ENCODE data around the gene GPR68.

Gene GPR68

DNA sequence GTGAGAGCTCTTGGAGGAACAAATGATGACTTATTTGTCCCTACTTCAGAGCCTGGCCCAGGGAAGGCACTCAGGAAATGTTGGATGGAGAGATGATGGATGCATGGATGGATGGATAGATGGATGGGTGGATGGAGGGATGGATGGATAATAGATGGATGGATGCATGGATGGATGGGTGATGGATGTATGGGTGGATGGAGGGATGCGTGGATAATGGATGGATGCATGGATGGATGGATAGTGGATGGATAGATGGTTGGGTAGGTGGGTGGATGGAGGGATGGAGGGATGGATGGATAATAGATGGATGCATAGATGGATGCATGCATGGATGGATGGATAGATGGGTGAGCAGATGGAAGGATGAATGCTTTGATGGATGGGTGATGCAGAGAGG is 23.2 kb downstream of the GPR68 start:
- H3K4me1 ChIP-seq (ENCODE audit: low read length) = no peaks in the 10 kb centered on the region
- no peak overlapping the region for H3K4me3 ChIP-seq (ENCODE audit: low read length)
- H3K4me2 ChIP-seq (ENCODE audit: low read depth, low read length) = no peak overlapping the region
- no peaks in the 10 kb centered on the region for H3K79me2 ChIP-seq (ENCODE audit: low read length)
- no peak overlapping the region for H2AFZ ChIP-seq (ENCODE audit: low read length)
- no peaks in the 10 kb centered on the region for H3K9me3 ChIP-seq (replicated peaks; ENCODE audit: insufficient read depth, low read length)
- H3K9ac ChIP-seq (ENCODE audit: low read length) = no peak overlapping the region
- no peaks in the 10 kb centered on the region for H3K27me3 ChIP-seq (replicated peaks; ENCODE audit: insufficient read depth, low read length)
- H4K20me1 ChIP-seq (ENCODE audit: insufficient read depth, low read length) = no peaks in the 10 kb centered on the region
- H3F3A ChIP-seq (ENCODE audit: insufficient read depth, low read length) = no peaks in the 10 kb centered on the region
- no peaks in the 10 kb centered on the region for H3K36me3 ChIP-seq (replicated peaks; ENCODE audit: insufficient read depth, low read length)
- no peak for DNase-seq
- TF ChIP-seq EZH2phosphoT487 (IDR thresholded peaks at IDR 0.05; ENCODE audit: low read length) (no peak), EZH2 (optimal IDR thresholded peaks at IDR 0.05; ENCODE audit: low read depth, low read length) (no peak)
- TF ChIP-seq, protein P1, sequence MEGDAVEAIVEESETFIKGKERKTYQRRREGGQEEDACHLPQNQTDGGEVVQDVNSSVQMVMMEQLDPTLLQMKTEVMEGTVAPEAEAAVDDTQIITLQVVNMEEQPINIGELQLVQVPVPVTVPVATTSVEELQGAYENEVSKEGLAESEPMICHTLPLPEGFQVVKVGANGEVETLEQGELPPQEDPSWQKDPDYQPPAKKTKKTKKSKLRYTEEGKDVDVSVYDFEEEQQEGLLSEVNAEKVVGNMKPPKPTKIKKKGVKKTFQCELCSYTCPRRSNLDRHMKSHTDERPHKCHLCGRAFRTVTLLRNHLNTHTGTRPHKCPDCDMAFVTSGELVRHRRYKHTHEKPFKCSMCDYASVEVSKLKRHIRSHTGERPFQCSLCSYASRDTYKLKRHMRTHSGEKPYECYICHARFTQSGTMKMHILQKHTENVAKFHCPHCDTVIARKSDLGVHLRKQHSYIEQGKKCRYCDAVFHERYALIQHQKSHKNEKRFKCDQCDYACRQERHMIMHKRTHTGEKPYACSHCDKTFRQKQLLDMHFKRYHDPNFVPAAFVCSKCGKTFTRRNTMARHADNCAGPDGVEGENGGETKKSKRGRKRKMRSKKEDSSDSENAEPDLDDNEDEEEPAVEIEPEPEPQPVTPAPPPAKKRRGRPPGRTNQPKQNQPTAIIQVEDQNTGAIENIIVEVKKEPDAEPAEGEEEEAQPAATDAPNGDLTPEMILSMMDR (IDR thresholded peaks at IDR 0.05; ENCODE audit: low read length) = no peak
- H3K27ac ChIP-seq (ENCODE audit: low read length) = no peak overlapping the region
- H3K9me2 ChIP-seq (replicated peaks; ENCODE audit: insufficient read depth, low read length) = no peaks in the 10 kb centered on the region

DNA sequence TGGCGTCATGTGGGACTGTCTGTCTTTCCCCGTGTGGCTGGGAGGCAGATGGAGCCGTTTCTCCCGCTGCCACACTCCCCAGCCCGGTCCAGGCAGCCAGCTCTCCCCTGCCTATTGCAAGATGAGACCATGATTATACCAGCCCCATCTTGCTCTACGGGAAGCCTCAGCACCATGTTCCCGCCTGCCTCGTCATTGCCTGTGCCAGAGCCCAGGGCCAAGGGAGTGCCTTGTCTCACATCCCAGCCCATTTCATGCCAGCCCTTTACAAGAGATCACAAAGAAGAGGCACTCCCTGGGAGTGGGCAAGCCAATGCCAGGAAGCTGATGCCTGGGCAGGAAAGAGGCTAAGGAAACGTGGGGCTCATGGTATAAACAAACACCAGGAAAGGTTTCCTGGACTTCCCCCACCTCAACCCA is 23.9 kb downstream of the GPR68 start:
- H4K20me1 ChIP-seq (ENCODE audit: insufficient read depth, low read length) = no peaks in the 10 kb centered on the region
- no peaks in the 10 kb centered on the region for H3K9me2 ChIP-seq (replicated peaks; ENCODE audit: insufficient read depth, low read length)
- H3K9me3 ChIP-seq (replicated peaks; ENCODE audit: insufficient read depth, low read length) = no peaks in the 10 kb centered on the region
- H3K27me3 ChIP-seq (replicated peaks; ENCODE audit: insufficient read depth, low read length) = no peaks in the 10 kb centered on the region
- H3K27ac ChIP-seq (ENCODE audit: low read length) = no peak overlapping the region
- TF ChIP-seq, protein P1 (IDR thresholded peaks at IDR 0.05; ENCODE audit: low read length) = no peak
- TF ChIP-seq EZH2 (optimal IDR thresholded peaks at IDR 0.05; ENCODE audit: low read depth, low read length) (no peak), EZH2phosphoT487 (IDR thresholded peaks at IDR 0.05; ENCODE audit: low read length) (no peak)
- no peak overlapping the region for H3K4me3 ChIP-seq (ENCODE audit: low read length)
- H3K9ac ChIP-seq (ENCODE audit: low read length) = no peak overlapping the region
- H3K36me3 ChIP-seq (replicated peaks; ENCODE audit: insufficient read depth, low read length) = no peaks in the 10 kb centered on the region
- no peak for DNase-seq
- H2AFZ ChIP-seq (ENCODE audit: low read length) = no peak overlapping the region
- no peaks in the 10 kb centered on the region for H3K4me1 ChIP-seq (ENCODE audit: low read length)
- no peak overlapping the region for H3K4me2 ChIP-seq (ENCODE audit: low read depth, low read length)
- H3F3A ChIP-seq (ENCODE audit: insufficient read depth, low read length) = no peaks in the 10 kb centered on the region
- H3K79me2 ChIP-seq (ENCODE audit: low read length) = no peaks in the 10 kb centered on the region

DNA sequence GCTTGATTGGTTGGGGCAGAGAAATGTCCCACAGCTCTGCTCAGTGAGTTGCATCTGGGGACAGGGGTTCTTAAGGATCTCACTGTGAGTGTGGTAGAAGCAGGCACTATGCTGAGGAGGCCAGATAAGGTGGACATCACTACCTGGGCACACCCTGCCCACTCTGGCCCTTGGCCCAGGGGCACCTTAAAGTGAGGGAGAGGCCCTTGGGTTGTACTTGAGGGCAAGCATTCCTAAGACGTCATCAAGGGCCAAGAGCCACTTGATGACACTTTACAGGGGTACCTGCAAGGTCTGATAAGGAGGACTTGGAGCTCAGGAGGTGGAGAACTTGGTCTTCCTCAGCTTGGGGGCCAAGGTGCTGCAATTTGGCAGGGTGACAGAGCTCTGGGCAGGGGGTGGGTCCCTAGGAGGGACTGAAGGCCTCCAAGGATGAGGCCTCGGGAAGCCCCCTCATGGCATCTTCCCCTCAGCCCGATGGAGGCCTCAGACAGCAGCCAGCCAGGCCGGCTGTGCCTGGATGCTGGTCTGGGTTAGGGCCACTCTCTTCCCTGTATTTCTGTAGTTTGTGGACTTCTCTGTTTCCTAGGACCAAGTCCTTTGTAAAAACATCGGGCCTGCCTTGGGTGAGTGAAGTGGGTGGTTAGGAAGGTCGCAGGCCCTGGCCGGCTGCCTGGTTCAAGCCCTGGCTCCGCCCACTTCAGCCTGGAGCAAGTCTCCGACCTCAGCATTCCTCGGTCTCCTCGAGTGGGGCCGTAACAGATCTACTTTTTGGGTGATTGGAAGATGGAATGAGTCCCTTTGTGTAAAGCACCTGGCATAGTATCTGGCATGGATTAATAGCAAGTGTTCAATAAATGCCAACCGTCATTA is 24.8 kb downstream of the GPR68 start:
- Histone ChIP-seq H3K9me3 (replicated peaks; ENCODE audit: insufficient read depth, low read length) (no peaks in the 10 kb centered on the region), H3K9ac (ENCODE audit: low read length) (no peak overlapping the region), H3K36me3 (replicated peaks; ENCODE audit: insufficient read depth, low read length) (no peaks in the 10 kb centered on the region), H3K4me1 (ENCODE audit: low read length) (no peaks in the 10 kb centered on the region), H3K79me2 (ENCODE audit: low read length) (no peaks in the 10 kb centered on the region), H3K27ac (ENCODE audit: low read length) (no peak overlapping the region), H3F3A (ENCODE audit: insufficient read depth, low read length) (no peaks in the 10 kb centered on the region), H3K4me3 (ENCODE audit: low read length) (no peak overlapping the region), H3K9me2 (replicated peaks; ENCODE audit: insufficient read depth, low read length) (no peaks in the 10 kb centered on the region), H3K4me2 (ENCODE audit: low read depth, low read length) (no peak overlapping the region), H4K20me1 (ENCODE audit: insufficient read depth, low read length) (no peaks in the 10 kb centered on the region), H3K27me3 (replicated peaks; ENCODE audit: insufficient read depth, low read length) (no peaks in the 10 kb centered on the region), H2AFZ (ENCODE audit: low read length) (no peak overlapping the region)
- no peak for DNase-seq
- TF ChIP-seq EZH2phosphoT487 (IDR thresholded peaks at IDR 0.05; ENCODE audit: low read length) = no peak
- TF ChIP-seq EZH2 (optimal IDR thresholded peaks at IDR 0.05; ENCODE audit: low read depth, low read length) = no peak
- TF ChIP-seq, protein P1 (IDR thresholded peaks at IDR 0.05; ENCODE audit: low read length) = no peak
